Gastroesophageal sphincter (tissue), 3 donors: ENCODE data around the gene ATXN2.
"Not testable (repeated sequence)": the region's sequence is repeated elsewhere in the genome, so short reads cannot be mapped to it uniquely, and the experiment has no call there.

ENCODE experiments used
- EP300 ChIP-seq: sonication (generic); formaldehyde crosslinking; IDR thresholded peaks from one replicate; pipeline ENCODE4 v1.6.1; 2017; ENCODE audit warnings: antibody characterized with exemption, mild to moderate bottlenecking
- POLR2A ChIP-seq, 2 donors: fragments of 450-650 bp; IDR thresholded peaks; one replicate each; pipeline ENCODE4 v1.6.1; 2017; ENCODE audit warnings: antibody characterized with exemption in 2 of 2, mild to moderate bottlenecking in 2 of 2, moderate library complexity in 1 of 2
- POLR2AphosphoS5 ChIP-seq: sonication (generic); formaldehyde crosslinking; IDR thresholded peaks from one replicate; pipeline ENCODE4 v1.6.1; 2017; ENCODE audit warnings: antibody characterized with exemption
- TF ChIP-seq, protein P1 (sequence below), 4 experiments: fragments of 200-600 bp in 2 of 4; fragments of 450-650 bp in 2 of 4; sonication (generic) in 1 of 4; IDR thresholded peaks; one replicate each; pipeline ENCODE4 v1.5.1; 2017 to 2019; ENCODE audit warnings: antibody characterized with exemption in 4 of 4, mild to moderate bottlenecking in 2 of 4, moderate library complexity in 2 of 4

GRCh38 chr12:111507719-111508118 lies 91.4 kb downstream of the ATXN2 start:
- not testable (repeated sequence) for TF ChIP-seq POLR2AphosphoS5; EP300; POLR2A (IDR thresholded peaks at IDR 0.05)
- TF ChIP-seq, protein P1, sequence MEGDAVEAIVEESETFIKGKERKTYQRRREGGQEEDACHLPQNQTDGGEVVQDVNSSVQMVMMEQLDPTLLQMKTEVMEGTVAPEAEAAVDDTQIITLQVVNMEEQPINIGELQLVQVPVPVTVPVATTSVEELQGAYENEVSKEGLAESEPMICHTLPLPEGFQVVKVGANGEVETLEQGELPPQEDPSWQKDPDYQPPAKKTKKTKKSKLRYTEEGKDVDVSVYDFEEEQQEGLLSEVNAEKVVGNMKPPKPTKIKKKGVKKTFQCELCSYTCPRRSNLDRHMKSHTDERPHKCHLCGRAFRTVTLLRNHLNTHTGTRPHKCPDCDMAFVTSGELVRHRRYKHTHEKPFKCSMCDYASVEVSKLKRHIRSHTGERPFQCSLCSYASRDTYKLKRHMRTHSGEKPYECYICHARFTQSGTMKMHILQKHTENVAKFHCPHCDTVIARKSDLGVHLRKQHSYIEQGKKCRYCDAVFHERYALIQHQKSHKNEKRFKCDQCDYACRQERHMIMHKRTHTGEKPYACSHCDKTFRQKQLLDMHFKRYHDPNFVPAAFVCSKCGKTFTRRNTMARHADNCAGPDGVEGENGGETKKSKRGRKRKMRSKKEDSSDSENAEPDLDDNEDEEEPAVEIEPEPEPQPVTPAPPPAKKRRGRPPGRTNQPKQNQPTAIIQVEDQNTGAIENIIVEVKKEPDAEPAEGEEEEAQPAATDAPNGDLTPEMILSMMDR (IDR thresholded peaks at IDR 0.05): not testable (repeated sequence)
